Trophoblast cell (in vitro differentiated cells and primary cell): ENCODE data around the gene COG1.

Experiments
- DNase-seq, 2 donors: peaks; one replicate each; pipeline ENCODE4 v3.0.0-alpha.2; 2016
- H2AFZ ChIP-seq: 2 replicates; pipeline ENCODE4 v1.6.1; 2013; ENCODE audit warnings: low read length, moderate library complexity, mild to moderate bottlenecking; ENCODE audit not compliant: insufficient read depth, poor library complexity
- H2AK5ac ChIP-seq: 2 replicates; pipeline ENCODE4 v1.6.1; 2013; ENCODE audit warnings: mild to moderate bottlenecking, low read length
- H2BK120ac ChIP-seq: 2 replicates; pipeline ENCODE4 v1.6.1; 2013; ENCODE audit warnings: low read length, mild to moderate bottlenecking, moderate library complexity; ENCODE audit not compliant: insufficient read depth, poor library complexity
- H2BK12ac ChIP-seq: 2 replicates; pipeline ENCODE4 v1.6.1; 2013; ENCODE audit warnings: mild to moderate bottlenecking, low read length, moderate library complexity
- H2BK5ac ChIP-seq: 2 replicates; pipeline ENCODE4 v1.6.1; 2013; ENCODE audit warnings: low read length, low read depth, moderate library complexity, mild to moderate bottlenecking; ENCODE audit not compliant: poor library complexity
- H3K14ac ChIP-seq: 2 replicates; pipeline ENCODE4 v1.6.1; 2013; ENCODE audit warnings: mild to moderate bottlenecking, low read length
- H3K18ac ChIP-seq: 2 replicates; pipeline ENCODE4 v1.6.1; 2013; ENCODE audit warnings: mild to moderate bottlenecking, low read length
- H3K23ac ChIP-seq: 2 replicates; pipeline ENCODE4 v1.6.1; 2013; ENCODE audit warnings: low read length
- H3K27ac ChIP-seq: 2 replicates; pipeline ENCODE4 v1.5.1; 2013; ENCODE audit warnings: low read depth, mild to moderate bottlenecking, inconsistent platforms, low read length, moderate library complexity
- H3K27me3 ChIP-seq: 2 replicates; pipeline ENCODE4 v1.6.1; 2013; ENCODE audit warnings: inconsistent platforms, mild to moderate bottlenecking, low read length, moderate library complexity; ENCODE audit not compliant: insufficient read depth
- H3K36me3 ChIP-seq, 2 experiments: 1 replicate in 1 of 2; 2 replicates in 1 of 2; pipeline ENCODE4 v1.6.1; 2013; ENCODE audit warnings: low read length in 2 of 2, mild to moderate bottlenecking in 2 of 2, moderate library complexity in 1 of 2; ENCODE audit not compliant: insufficient read depth in 2 of 2, control insufficient read depth in 1 of 2
- H3K4ac ChIP-seq: 2 replicates; pipeline ENCODE4 v1.6.1; 2013; ENCODE audit warnings: low read depth, mild to moderate bottlenecking, low read length, moderate library complexity
- H3K4me1 ChIP-seq, 2 experiments: 1 replicate in 1 of 2; 2 replicates in 1 of 2; pipeline ENCODE4 v1.6.1; 2013; ENCODE audit warnings: low read length in 2 of 2, mild to moderate bottlenecking in 2 of 2, moderate library complexity in 1 of 2; ENCODE audit not compliant: insufficient read depth in 2 of 2, control insufficient read depth in 1 of 2
- H3K4me2 ChIP-seq: 2 replicates; pipeline ENCODE4 v1.6.1; 2013; ENCODE audit warnings: inconsistent platforms, mild to moderate bottlenecking, low read length, moderate library complexity
- H3K4me3 ChIP-seq: 2 replicates; pipeline ENCODE4 v1.5.1; 2013; ENCODE audit warnings: mild to moderate bottlenecking, low read depth, low read length, inconsistent platforms
- H3K79me1 ChIP-seq: one replicate; pipeline ENCODE4 v1.6.1; 2013; ENCODE audit warnings: low read length
- H3K79me2 ChIP-seq: 2 replicates; pipeline ENCODE4 v1.6.1; 2013; ENCODE audit warnings: low read length, mild to moderate bottlenecking; ENCODE audit not compliant: control insufficient read depth, insufficient read depth, poor library complexity
- H3K9ac ChIP-seq: 2 replicates; pipeline ENCODE4 v1.6.1; 2013; ENCODE audit warnings: mild to moderate bottlenecking, low read length
- H3K9me3 ChIP-seq: 2 replicates; pipeline ENCODE4 v1.6.1; 2013; ENCODE audit warnings: low read depth, mild to moderate bottlenecking, control low read depth, inconsistent platforms, low read length; ENCODE audit not compliant: insufficient read depth
- H4K12ac ChIP-seq: 2 replicates; pipeline ENCODE4 v1.6.1; 2013; ENCODE audit warnings: low read depth, mild to moderate bottlenecking, low read length, moderate library complexity
- H4K8ac ChIP-seq: 2 replicates; pipeline ENCODE4 v1.6.1; 2013; ENCODE audit warnings: low read depth, mild to moderate bottlenecking, low read length, moderate library complexity
- H4K91ac ChIP-seq: one replicate; pipeline ENCODE4 v1.6.1; 2013; ENCODE audit warnings: low read depth, mild to moderate bottlenecking, low read length, moderate library complexity
- WGBS: extraction: QIAGEN DNeasy Blood & Tissue Kit; methylation state at CpG from one replicate; pipeline ENCODE4 v1.1.7; 2013; ENCODE audit warnings: missing lambda C conversion rate; ENCODE audit not compliant: insufficient read length, insufficient coverage; ENCODE audit errors: extremely low coverage; 5-methylcytosine and 5-hydroxymethylcytosine counted together

COG1 gene

GRCh38 chr17:73248532-73248931 lies 55.7 kb downstream of the COG1 start:
- Histone ChIP-seq H3K4me3 (no peak overlapping the region), H3K79me1 (no peaks in the 10 kb centered on the region), H3K36me3 (peaks cover 10 to 23% of the 10 kb centered on the region in 2 experiments), H3K23ac (no peak overlapping the region), H3K27me3 (no peaks in the 10 kb centered on the region), H3K9me3 (no peaks in the 10 kb centered on the region), H4K8ac (no peak overlapping the region), H2BK12ac (no peak overlapping the region), H2AK5ac (no peak overlapping the region), H4K12ac (no peak overlapping the region), H3K18ac (no peak overlapping the region), H2AFZ (no peak overlapping the region), H3K14ac (no peak overlapping the region), H3K4ac (no peak overlapping the region), H2BK120ac (no peak overlapping the region), H3K9ac (no peak overlapping the region), H3K4me1 (no peaks in the 10 kb centered on the region), H2BK5ac (no peak overlapping the region), H4K91ac (no peak overlapping the region), H3K27ac (no peak overlapping the region), H3K79me2 (no peaks in the 10 kb centered on the region), H3K4me2 (no peak overlapping the region)
- no CpG with 5 or more reads among the region's 10 CpGs for WGBS
- DNase-seq, result no peak

GRCh38 chr17:73249700-73250099 lies 56.8 kb downstream of the COG1 start:
- Histone ChIP-seq H3K36me3 (peaks cover 8 to 19% of the 10 kb centered on the region in 2 experiments), H3K79me2 (no peaks in the 10 kb centered on the region), H3K4me2 (no peak overlapping the region), H2BK12ac (no peak overlapping the region), H4K91ac (no peak overlapping the region), H3K4me3 (no peak overlapping the region), H3K9ac (no peak overlapping the region), H2BK5ac (no peak overlapping the region), H3K79me1 (no peaks in the 10 kb centered on the region), H3K4ac (no peak overlapping the region), H2AFZ (no peak overlapping the region), H2BK120ac (no peak overlapping the region), H3K4me1 (no peaks in the 10 kb centered on the region), H3K9me3 (no peaks in the 10 kb centered on the region), H4K12ac (no peak overlapping the region), H3K18ac (no peak overlapping the region), H2AK5ac (no peak overlapping the region), H3K23ac (no peak overlapping the region), H3K14ac (no peak overlapping the region), H3K27ac (no peak overlapping the region), H3K27me3 (no peaks in the 10 kb centered on the region), H4K8ac (no peak overlapping the region)
- no peak for DNase-seq
- no CpG with 5 or more reads among the region's 8 CpGs for WGBS

- no CpG with 5 or more reads among the region's 10 CpGs for WGBS
- no peak for DNase-seq
Observed at GRCh38 chr17:73250851-73251640, 58.2 kb downstream of the COG1 start.

GRCh38 chr17:73251871-73252270 lies 59.0 kb downstream of the COG1 start:
- H3K79me1 ChIP-seq, result no peaks in the 10 kb centered on the region

More at GRCh38 chr17:73250851-73251640, 58.2 kb downstream of the COG1 start:
- Histone ChIP-seq H3K18ac (no peak overlapping the region), H4K91ac (no peak overlapping the region), H3K4me1 (no peaks in the 10 kb centered on the region), H2BK12ac (no peak overlapping the region), H4K12ac (no peak overlapping the region), H3K23ac (no peak overlapping the region), H2BK120ac (no peak overlapping the region), H3K14ac (no peak overlapping the region), H2AK5ac (no peak overlapping the region), H3K9ac (no peak overlapping the region), H3K79me2 (no peaks in the 10 kb centered on the region), H3K27ac (no peak overlapping the region), H3K27me3 (no peaks in the 10 kb centered on the region), H3K4me2 (no peak overlapping the region), H3K36me3 (peaks cover 7 to 15% of the 10 kb centered on the region in 2 experiments), H3K9me3 (no peaks in the 10 kb centered on the region), H2AFZ (no peak overlapping the region), H2BK5ac (no peak overlapping the region), H3K4me3 (no peak overlapping the region), H4K8ac (no peak overlapping the region), H3K4ac (no peak overlapping the region), H3K79me1 (no peaks in the 10 kb centered on the region)

More at GRCh38 chr17:73251871-73252270, 59.0 kb downstream of the COG1 start:
- H3K79me2 ChIP-seq, result no peaks in the 10 kb centered on the region
- no peak overlapping the region for H2BK12ac ChIP-seq
- no peak overlapping the region for H2BK120ac ChIP-seq
- no peak overlapping the region for H2AFZ ChIP-seq
- WGBS, result no CpG with 5 or more reads among the region's 8 CpGs
- no peak overlapping the region for H3K27ac ChIP-seq
- H3K14ac ChIP-seq, result no peak overlapping the region
- no peak overlapping the region for H3K18ac ChIP-seq
- H3K9me3 ChIP-seq, result no peaks in the 10 kb centered on the region
- H3K4ac ChIP-seq, result no peak overlapping the region
- no peaks in the 10 kb centered on the region for H3K4me1 ChIP-seq
- no peak overlapping the region for H2AK5ac ChIP-seq
- peaks cover 5 to 10% of the 10 kb centered on the region in 2 experiments for H3K36me3 ChIP-seq
- H3K4me2 ChIP-seq, result no peak overlapping the region
- H3K9ac ChIP-seq, result no peak overlapping the region
- H3K23ac ChIP-seq, result no peak overlapping the region
- no peak for DNase-seq
- no peaks in the 10 kb centered on the region for H3K27me3 ChIP-seq
- no peak overlapping the region for H4K12ac ChIP-seq
- H3K4me3 ChIP-seq, result no peak overlapping the region
- no peak overlapping the region for H4K91ac ChIP-seq
- H4K8ac ChIP-seq, result no peak overlapping the region
- H2BK5ac ChIP-seq, result no peak overlapping the region
